Psoas muscle (tissue), 8 donors: Measurements from ENCODE around the gene CZIB. TPM values are rescaled to one million over a fixed set of nuclear protein-coding genes. Genes with fewer than 3 reads are reported as not detected.

Source experiments
- ATAC-seq, 4 donors: fragments of 200-7000 bp; cut with Tn5 transposase; one replicate each; pipeline ENCODE4 v1.9.1; 2020; ENCODE audit warnings: moderate library complexity in 3 of 4, mild to moderate bottlenecking in 2 of 4
- DNase-seq, 2 donors: peaks; one replicate each; pipeline ENCODE4 v3.0.0-alpha.2; 2020
- H3K27ac ChIP-seq: fragments of 200-600 bp; one replicate; pipeline ENCODE4 v1.8.0; 2022
- H3K27me3 ChIP-seq, 3 donors: fragments of 200-600 bp in 1 of 3; one replicate each; pipeline versions ENCODE4 v1.6.1 to v1.8.0; 2013 to 2022; ENCODE audit warnings: low read length in 2 of 3, mild to moderate bottlenecking in 2 of 3, moderate library complexity in 1 of 3; ENCODE audit not compliant: insufficient read depth in 3 of 3
- H3K36me3 ChIP-seq, 2 donors: fragments of 200-600 bp in 1 of 2; one replicate each; pipeline versions ENCODE4 v1.6.1 to v1.8.0; 2013 to 2022; ENCODE audit warnings: low read depth in 1 of 2, mild to moderate bottlenecking in 1 of 2, moderate library complexity in 1 of 2; ENCODE audit not compliant: insufficient read depth in 1 of 2
- H3K4me1 ChIP-seq: fragments of 200-600 bp; one replicate; pipeline ENCODE4 v1.8.0; 2022
- H3K4me3 ChIP-seq: fragments of 200-600 bp; one replicate; pipeline ENCODE4 v1.8.0; 2022; ENCODE audit warnings: mild to moderate bottlenecking
- H3K9me3 ChIP-seq: fragments of 200-600 bp; one replicate; pipeline ENCODE4 v1.8.0; 2022
- WGBS, 3 donors: extraction: QIAGEN DNeasy Blood & Tissue Kit; methylation state at CpG; one replicate each; pipeline versions ENCODE4 v1.1.6 to v1.1.7; 2013; 5-methylcytosine and 5-hydroxymethylcytosine counted together
- intact Hi-C, 2 donors: fragments of 100-400 bp; cut with DNase I; formaldehyde crosslinking; loops; one replicate each; pipeline versions ENCODE4 v1.11.0 to v1.14.2; 2022
- polyA plus RNA-seq, 3 donors: library from polyadenylated mRNA; stranded (reverse); fragments of 200-250 nt; gene quantifications; one replicate each; pipeline ENCODE4 v1.2.3, GENCODE V29; 2013
- total RNA-seq, 4 donors: library from RNA; stranded (reverse); fragmentation: NEBNext Ultra II Directional in 2 of 4; extraction: Animal tissue kit (Norgen Biotek cat#: 25700) in 2 of 4; gene quantifications; one replicate each; pipeline versions ENCODE4 v1.2.1 to v1.2.4, GENCODE V29; 2021 to 2023
- TF ChIP-seq, protein P1 (sequence below): fragments of 200-600 bp; IDR thresholded peaks from one replicate; pipeline ENCODE4 v1.8.0; 2022; ENCODE audit warnings: antibody characterized with exemption
- donor health status: healthy with polysubstance abuse.
- donor health status: DM: no; HTN: no; CAD: no; lungs with moderate emphysema.
- donor health status: Bipolar disorder and iron deficiency.
- donor health status: healthy.
- donor health status: DM: yes; HTN: yes; CAD: no.
- donor health status: DM: no; HTN: no; CAD: no.
- donor health status: DM: no; HTN: no; CAD: no.
- donor health status: DM: yes; HTN: yes; CAD: no.

The CZIB gene
- total and polyA plus RNA-seq, 7 donors = 47.8 to 70.9 (median 52.7) TPM

DNA sequence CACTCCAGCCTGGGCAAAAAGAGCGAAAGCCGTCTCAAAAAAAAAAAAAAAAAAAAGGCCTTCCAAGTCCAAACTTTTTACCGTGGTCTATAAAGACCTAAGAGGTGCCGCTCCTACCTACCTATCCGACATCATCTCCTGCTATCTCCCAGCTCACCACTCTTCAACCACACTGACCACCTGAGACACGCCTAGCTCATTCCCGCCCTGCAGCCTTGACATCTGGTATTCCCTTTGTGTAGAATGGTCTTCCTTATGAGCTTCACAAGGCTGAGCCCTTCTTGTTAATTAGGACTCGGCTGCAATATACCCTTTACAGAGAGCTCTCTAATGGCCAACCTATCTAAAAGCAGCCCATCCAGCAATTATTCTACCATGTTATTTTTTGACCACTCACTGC, 17.2 kb upstream of the CZIB start:
- ATAC-seq = no peak
- TF ChIP-seq, protein P1, sequence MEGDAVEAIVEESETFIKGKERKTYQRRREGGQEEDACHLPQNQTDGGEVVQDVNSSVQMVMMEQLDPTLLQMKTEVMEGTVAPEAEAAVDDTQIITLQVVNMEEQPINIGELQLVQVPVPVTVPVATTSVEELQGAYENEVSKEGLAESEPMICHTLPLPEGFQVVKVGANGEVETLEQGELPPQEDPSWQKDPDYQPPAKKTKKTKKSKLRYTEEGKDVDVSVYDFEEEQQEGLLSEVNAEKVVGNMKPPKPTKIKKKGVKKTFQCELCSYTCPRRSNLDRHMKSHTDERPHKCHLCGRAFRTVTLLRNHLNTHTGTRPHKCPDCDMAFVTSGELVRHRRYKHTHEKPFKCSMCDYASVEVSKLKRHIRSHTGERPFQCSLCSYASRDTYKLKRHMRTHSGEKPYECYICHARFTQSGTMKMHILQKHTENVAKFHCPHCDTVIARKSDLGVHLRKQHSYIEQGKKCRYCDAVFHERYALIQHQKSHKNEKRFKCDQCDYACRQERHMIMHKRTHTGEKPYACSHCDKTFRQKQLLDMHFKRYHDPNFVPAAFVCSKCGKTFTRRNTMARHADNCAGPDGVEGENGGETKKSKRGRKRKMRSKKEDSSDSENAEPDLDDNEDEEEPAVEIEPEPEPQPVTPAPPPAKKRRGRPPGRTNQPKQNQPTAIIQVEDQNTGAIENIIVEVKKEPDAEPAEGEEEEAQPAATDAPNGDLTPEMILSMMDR = no peak
- Histone ChIP-seq H3K4me3 (peak overlapping the region; percentile 90), H3K27me3 (peaks cover 0 to 6% (median 0%) of the 10 kb centered on the region in 3 donors), H3K36me3 (peaks cover 13 to 39% of the 10 kb centered on the region in 2 donors), H3K9me3 (no peaks in the 10 kb centered on the region), H3K4me1 (peaks cover 23% of the 10 kb centered on the region), H3K27ac (peak overlapping the region; percentile 83)
- DNase-seq = no peak
- intact Hi-C loops = loop anchor here (2.0 to 5.0 kb wide), 2 partner anchors 17 to 40 kb away; partner anchors contain the start of genes CZIB (in 2 of the 2) and CPT2 (in 1 of the 2)
- WGBS, 3 donors = 8 to 28% (median 23%) methylated on average over 6 to 8 of the region's 8 CpGs

- H3K4me1 ChIP-seq = peaks cover 14% of the 10 kb centered on the region
- TF ChIP-seq, protein P1 = no peak
- H3K9me3 ChIP-seq = no peaks in the 10 kb centered on the region
- DNase-seq (no peak), ATAC-seq (no peak)
- H3K4me3 ChIP-seq = peak overlapping the region; percentile 90
- WGBS, 3 donors = 30 to 38% (median 33%) methylated on average over 3 of the region's 3 CpGs
- H3K27ac ChIP-seq = peak overlapping the region; percentile 98
- peaks cover 0 to 28% of the 10 kb centered on the region in 2 donors for H3K36me3 ChIP-seq
- intact Hi-C loops = loop anchor here (2.0 kb wide), 1 partner anchor 18 kb away; the partner anchor contains the start of gene MAGOH (in 2 of the 2)
- H3K27me3 ChIP-seq = no peaks in the 10 kb centered on the region
Measured at GRCh38 chr1:53220962-53221286, 490 bp upstream of the CZIB start.

DNA sequence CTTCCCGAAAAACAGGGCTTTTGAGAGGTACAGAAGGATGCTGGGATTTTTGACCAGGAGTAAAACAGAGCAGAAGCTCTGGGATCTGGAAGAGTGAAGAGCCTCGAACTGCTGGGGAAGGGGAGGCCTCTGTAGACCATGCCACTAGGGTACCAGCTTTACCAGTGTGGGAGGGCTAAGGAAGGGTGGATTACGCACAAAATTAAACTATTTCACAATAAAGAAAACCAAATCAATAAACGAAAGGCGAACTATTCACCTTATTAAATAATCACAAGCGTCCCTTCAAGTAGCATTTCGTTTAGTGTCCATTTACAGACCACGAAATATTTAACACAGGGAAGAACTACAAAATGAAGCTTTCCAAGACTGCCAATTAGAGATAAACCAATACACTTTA, 723 bp downstream of the CZIB start:
- TF ChIP-seq, protein P1 = no peak
- ATAC-seq (no peak), DNase-seq (no peak)
- Histone ChIP-seq H3K27ac (peak overlapping the region; percentile 98), H3K4me3 (peak overlapping the region; percentile 90), H3K27me3 (no peaks in the 10 kb centered on the region), H3K4me1 (peaks cover 14% of the 10 kb centered on the region), H3K9me3 (no peaks in the 10 kb centered on the region), H3K36me3 (peaks cover 0 to 40% of the 10 kb centered on the region in 2 donors)
- intact Hi-C loops = loop anchor here (2.0 kb wide), 1 partner anchor 19 kb away; the partner anchor contains the start of gene MAGOH (in 2 of the 2)
- WGBS, 3 donors = 14 to 19% (median 17%) methylated on average over 8 of the region's 8 CpGs

GRCh38 chr1:53218201-53218600, 2.2 kb downstream of the CZIB start:
- no peak for ATAC-seq
- Histone ChIP-seq H3K4me3 (no peak overlapping the region), H3K4me1 (peaks cover 14% of the 10 kb centered on the region), H3K27ac (no peak overlapping the region), H3K9me3 (no peaks in the 10 kb centered on the region), H3K27me3 (no peaks in the 10 kb centered on the region), H3K36me3 (peaks cover 6 to 55% of the 10 kb centered on the region in 2 donors)
- intact Hi-C loops = no loop called here
- WGBS, 3 donors = 59 to 73% (median 63%) methylated on average over 7 of the region's 7 CpGs
- TF ChIP-seq, protein P1 = no peak
- no peak for DNase-seq

DNA sequence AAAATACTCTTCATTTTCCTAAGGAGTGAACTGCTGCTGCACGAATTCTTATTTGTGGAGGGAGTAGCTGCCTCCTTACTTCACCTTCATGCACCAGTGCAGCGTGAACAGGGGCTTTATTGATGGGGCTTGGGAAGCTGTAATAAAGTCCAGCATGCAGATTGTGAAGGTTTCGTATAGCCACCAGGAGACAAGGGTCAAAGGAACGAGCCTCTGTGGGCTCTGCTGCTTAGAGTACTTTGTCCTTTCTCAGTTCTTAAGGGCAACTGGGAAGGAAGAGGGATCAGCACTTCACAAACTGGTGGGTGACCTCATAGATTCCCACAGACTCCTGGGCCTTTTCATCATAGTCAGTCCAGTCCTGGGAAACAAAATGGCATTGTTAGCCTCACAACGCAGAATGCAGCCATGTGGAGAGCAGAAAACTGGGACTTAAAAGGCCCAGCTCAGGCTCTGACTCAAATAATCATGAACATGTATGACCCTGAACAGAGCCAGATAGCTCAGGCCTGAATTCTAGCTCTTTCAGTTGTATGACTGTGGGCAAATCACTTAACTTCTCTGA, 6.0 kb downstream of the CZIB start:
- Histone ChIP-seq H3K27me3 (no peaks in the 10 kb centered on the region), H3K9me3 (no peaks in the 10 kb centered on the region), H3K4me3 (no peak overlapping the region), H3K36me3 (peaks cover 15 to 92% of the 10 kb centered on the region in 2 donors), H3K27ac (no peak overlapping the region), H3K4me1 (peaks cover 3% of the 10 kb centered on the region)
- TF ChIP-seq, protein P1 = no peak
- DNase-seq (no peak), ATAC-seq (no peak)
- intact Hi-C loops = no loop called here
- WGBS, 3 donors = 77 to 87% (median 77%) methylated on average over 5 of the region's 5 CpGs
